GM18511 (cell line): Measurements from ENCODE around the gene RPGRIP1L.

Source experiments
- ATAC-seq: cut with Tn5 transposase; IDR thresholded peaks from one replicate; pipeline ENCODE4 v1.9.1; 2021; ENCODE audit warnings: mild to moderate bottlenecking, moderate library complexity; ENCODE audit not compliant: unreplicated experiment

The RPGRIP1L gene

GRCh38 chr16:53559270-53559951 lies 144.2 kb downstream of the RPGRIP1L start:
- no peak for ATAC-seq

- no peak for ATAC-seq
These were observed 144.9 kb downstream of the RPGRIP1L start for GRCh38 chr16:53558710-53559109.

GRCh38 chr16:53556521-53556920 lies 147.1 kb downstream of the RPGRIP1L start:
- ATAC-seq: no peak

DNA sequence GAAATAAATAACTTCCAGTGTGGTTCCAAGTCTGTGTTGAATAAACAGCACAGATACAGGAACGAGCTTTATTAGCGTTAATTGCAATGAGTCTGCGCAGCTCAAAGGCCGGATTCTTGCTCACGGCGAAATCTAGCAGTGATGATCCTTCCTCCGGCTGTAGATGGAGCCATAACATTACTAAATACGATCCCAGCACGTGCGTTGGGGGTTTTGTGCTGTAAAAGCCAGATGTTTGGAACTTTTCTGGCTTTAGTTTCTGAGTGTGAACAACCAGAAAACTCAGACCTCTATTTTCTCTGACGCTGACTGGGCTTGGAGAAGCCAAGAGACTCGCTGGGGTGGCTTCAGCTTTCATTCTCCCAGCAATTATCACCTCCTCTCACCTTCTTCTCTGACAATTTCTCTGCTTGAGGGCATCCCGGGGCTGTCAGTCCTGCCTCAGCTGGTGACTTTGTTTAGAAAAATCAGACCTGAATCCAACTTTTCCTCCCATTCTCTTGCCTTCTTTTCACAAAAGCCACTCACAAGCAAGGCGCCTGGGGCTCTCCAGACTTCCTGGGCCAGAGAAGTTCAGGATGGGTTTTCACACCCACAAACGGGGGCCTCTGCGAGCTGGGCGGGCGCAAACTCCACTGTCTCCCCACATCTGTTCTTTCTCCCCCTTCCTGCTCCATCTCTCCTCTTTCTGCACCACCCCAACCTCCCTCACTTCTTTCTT lies 153.5 kb downstream of the RPGRIP1L start:
- peak; percentile 71 for ATAC-seq
